GM21390 (cell line): ENCODE measurements around the gene BCCIP.

Source experiments
- ATAC-seq: cut with Tn5 transposase; IDR thresholded peaks from one replicate; pipeline ENCODE4 v1.9.1; 2021; ENCODE audit not compliant: unreplicated experiment

Gene BCCIP

DNA sequence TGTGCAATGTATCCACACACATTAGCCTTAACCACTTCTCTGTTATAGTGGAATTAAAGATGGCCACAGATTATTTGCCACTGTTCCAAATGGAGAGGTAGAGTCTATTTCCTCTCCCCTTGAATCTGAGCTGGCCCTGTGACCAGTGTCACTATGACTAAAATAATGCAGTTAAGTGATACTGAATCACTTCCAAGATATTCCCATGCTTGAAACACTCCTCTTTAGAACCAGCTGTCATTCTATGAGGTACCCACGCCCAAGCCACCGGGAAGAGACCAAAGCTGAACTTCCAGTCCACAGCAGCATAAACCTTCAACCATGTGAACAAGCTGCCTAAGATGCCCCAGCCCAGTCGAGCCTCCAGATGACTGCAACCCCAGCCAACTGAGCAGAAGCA is 59.9 kb downstream of the BCCIP start:
- no peak for ATAC-seq
